Measurements from ENCODE around the gene CD164. TPM values are rescaled to one million over a fixed set of nuclear protein-coding genes. Genes with fewer than 3 reads are reported as not detected.

The CD164 gene
- total RNA-seq, 1 donor from 2014 or later = 137 TPM

DNA sequence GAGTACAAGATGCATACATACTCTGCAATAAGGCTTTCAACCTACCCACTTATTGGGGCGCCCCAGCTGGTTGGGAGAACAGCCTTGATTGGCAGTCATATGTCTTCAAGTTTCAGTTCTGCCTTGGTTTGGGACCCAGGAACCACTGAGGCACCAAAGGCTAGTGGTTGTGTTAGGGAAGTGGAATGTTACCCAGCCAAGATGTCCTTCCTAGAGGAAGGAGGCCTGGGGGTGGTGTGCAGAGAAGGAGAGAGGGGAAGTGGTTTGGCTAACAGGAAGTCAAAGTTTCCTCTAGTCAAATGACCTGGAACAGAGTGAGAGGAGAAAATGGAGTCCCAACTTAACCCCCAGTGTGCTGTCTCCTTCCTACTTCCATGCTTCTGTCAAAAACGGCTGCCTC lies 59.4 kb downstream of the CD164 start:
- intact Hi-C loops (cut with DNase I) = no loop called here
- DNase-seq (ENCODE audit: low spot score) = no peak

- DNase-seq (ENCODE audit: low spot score) = no peak
- intact Hi-C loops (cut with DNase I) = no loop called here
Measured at GRCh38 chr6:109321752-109322151, 60.5 kb downstream of the CD164 start.

DNA sequence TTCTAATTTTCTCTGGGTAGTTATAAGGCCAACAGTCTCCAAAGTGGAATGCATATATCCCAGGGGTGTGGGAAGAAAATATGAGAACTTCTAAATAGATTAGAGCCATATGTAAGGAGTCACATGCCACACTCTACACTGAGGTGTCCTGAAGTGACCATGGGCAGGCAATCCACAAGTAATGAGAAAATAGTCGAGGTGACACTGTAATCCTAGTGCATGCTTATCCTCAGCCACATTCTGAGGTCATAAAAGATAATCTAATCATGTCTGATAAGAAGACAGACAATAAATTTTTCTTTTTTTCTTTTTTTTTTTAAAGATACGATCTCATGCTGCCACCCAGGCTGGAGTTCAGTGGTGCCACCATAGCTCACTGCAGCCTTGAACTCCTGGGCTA lies 62.2 kb downstream of the CD164 start:
- intact Hi-C loops (cut with DNase I) = no loop called here
- DNase-seq (ENCODE audit: low spot score) = no peak

DNA sequence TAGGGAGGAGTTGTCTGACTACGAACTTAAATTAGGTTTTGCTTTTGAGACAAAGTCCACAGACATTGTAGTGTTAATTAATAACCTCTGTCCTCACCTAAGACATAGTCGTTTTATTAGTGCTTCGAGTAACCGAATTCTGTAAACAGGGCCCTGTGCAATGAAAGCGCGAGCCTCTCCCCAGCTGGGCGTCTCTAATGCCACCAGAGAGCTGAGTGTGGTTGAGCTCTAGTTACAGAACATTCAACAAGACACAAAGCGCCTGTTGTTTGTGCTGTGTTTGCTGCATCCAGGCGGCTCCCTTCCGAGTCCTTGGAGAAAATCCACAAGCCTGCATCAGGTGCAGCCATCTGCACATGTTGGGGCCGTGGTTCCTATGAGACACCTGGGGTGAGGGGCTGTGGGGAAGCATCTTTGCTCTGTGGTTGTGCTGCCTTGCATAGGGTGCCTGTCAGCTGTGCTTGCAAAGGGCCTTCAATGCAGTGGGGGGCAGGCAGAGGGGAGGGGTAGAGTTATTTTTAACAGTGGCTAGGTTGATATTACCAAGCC lies 63.9 kb downstream of the CD164 start:
- no peak for DNase-seq (ENCODE audit: low spot score)

DNA sequence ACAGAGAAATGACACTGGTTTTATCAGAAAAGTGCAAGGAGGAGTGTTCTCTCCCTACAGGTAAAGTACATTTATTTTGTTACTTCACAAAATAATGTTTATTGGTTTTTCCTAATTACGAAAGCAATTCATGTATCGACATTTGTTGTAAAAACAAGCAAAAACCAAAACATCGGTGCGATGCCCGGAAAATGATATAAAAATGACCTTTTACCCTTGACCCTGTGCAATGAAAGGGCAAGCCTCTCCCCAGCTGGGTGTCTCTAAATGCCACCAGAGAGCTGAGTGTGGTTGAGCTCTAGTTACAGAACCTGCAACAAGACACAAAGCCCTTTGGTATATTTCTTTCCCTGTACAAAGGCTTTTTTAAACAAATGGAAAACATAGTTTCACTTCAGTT lies 65.4 kb downstream of the CD164 start:
- intact Hi-C loops (cut with DNase I) = no loop called here

More for the DNA sequence above, 63.9 kb downstream of the CD164 start:
- intact Hi-C loops (cut with DNase I) = no loop called here

More for the DNA sequence above, 65.4 kb downstream of the CD164 start:
- no peak for DNase-seq (ENCODE audit: low spot score)

Other genes with a start within 250 kb of the CD164 start
- gene PPIL6, start 58.2 kb upstream of the CD164 start, total RNA-seq = 1.2 TPM
- gene SMPD2, start 58.3 kb upstream of the CD164 start, total RNA-seq = 5.1 TPM
- gene MICAL1, start 73.3 kb upstream of the CD164 start, total RNA-seq = 7.7 TPM
- gene ZBTB24, start 100.8 kb upstream of the CD164 start, total RNA-seq = 3.0 TPM

Data from cardiac septum (tissue), 1 donor.